ENCODE measurements around the gene ARHGEF37.
"Not testable (repeated sequence)": the region's sequence is repeated elsewhere in the genome, so short reads cannot be mapped to it uniquely, and the experiment has no call there.

ARHGEF37 gene

DNA sequence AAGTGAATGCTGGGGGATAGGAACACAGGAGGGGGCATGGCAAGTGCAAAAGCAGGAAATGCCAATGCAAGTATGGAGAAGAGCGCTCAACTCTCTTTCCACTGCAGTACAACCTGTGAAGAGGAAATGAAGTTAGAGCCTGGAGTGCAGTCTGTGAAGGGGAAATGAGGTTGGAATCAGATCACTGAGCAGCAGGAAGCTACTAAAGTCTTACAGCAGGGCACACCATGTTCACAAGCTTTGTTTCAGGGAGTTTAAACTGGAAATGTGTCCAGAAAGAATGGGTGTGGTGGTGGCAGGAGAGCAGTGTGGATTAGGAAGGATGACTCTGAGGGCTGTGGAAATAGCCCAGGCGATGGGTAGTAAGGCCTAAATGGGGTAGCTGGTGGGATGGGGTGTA lies 15.4 kb downstream of the ARHGEF37 start:
- H3K27ac ChIP-seq, result no peak overlapping the region
- no peak for TF ChIP-seq ZFX (IDR thresholded peaks at IDR 0.05)
- TF ChIP-seq, protein P1, sequence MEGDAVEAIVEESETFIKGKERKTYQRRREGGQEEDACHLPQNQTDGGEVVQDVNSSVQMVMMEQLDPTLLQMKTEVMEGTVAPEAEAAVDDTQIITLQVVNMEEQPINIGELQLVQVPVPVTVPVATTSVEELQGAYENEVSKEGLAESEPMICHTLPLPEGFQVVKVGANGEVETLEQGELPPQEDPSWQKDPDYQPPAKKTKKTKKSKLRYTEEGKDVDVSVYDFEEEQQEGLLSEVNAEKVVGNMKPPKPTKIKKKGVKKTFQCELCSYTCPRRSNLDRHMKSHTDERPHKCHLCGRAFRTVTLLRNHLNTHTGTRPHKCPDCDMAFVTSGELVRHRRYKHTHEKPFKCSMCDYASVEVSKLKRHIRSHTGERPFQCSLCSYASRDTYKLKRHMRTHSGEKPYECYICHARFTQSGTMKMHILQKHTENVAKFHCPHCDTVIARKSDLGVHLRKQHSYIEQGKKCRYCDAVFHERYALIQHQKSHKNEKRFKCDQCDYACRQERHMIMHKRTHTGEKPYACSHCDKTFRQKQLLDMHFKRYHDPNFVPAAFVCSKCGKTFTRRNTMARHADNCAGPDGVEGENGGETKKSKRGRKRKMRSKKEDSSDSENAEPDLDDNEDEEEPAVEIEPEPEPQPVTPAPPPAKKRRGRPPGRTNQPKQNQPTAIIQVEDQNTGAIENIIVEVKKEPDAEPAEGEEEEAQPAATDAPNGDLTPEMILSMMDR (conservative IDR thresholded peaks at IDR 0.05), result no peak

DNA sequence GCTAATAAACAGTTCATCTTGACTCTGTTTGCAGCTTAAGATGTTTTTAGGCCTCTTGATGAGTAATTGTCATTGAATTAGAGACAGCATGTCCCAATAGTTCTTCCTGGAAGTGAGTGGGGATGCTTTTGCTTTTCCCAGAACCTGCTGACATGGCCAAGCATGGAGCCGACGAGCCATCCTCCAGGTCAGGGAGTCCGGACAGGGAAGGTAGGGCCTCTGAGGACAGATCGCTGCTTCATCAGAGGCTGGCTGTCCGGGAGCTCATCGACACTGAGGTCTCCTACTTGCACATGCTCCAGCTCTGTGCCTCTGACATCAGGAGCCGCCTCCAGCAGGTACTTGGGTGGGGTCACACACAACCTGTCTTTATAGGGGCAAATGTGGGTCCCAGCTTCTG lies 16.3 kb downstream of the ARHGEF37 start:
- no peak for TF ChIP-seq ZFX (IDR thresholded peaks at IDR 0.05)
- H3K27ac ChIP-seq, result no peak overlapping the region

DNA sequence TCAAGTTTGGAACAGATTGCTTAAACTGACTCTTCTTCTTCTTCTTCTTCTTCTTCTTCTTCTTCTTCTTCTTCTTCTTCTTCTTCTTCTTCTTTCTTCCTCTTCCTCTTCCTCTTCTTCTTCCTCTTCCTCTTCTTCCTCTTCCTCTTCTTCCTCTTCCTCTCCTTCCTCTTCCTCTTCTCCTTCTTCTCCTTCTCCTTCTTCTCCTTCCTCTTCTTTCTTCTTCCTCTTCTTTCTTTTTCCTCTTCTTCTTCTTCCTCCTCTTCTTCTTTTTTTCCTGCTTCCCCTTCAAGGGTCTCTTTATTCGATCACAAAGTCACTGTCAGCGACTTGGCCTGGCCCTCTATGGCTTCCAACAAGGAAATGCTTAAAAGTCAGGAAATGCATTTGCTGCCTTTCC lies 16.9 kb downstream of the ARHGEF37 start:
- not testable (repeated sequence) for H3K27ac ChIP-seq

- H3K27ac ChIP-seq, result no peak overlapping the region
- TF ChIP-seq, protein P1 (conservative IDR thresholded peaks at IDR 0.05), result no peak
- no peak for TF ChIP-seq ZFX (IDR thresholded peaks at IDR 0.05)
Observed at GRCh38 chr5:149598966-149599365, 17.7 kb downstream of the ARHGEF37 start.

GRCh38 chr5:149599375-149599774 lies 18.1 kb downstream of the ARHGEF37 start:
- H3K27ac ChIP-seq, result no peak overlapping the region
- no peak for TF ChIP-seq ZFX (IDR thresholded peaks at IDR 0.05)
- TF ChIP-seq, protein P1 (conservative IDR thresholded peaks at IDR 0.05), result no peak

- no peak for TF ChIP-seq ZFX (IDR thresholded peaks at IDR 0.05)
- TF ChIP-seq, protein P1 (conservative IDR thresholded peaks at IDR 0.05), result no peak
- H3K27ac ChIP-seq, result peak overlapping the region; percentile 38
Observed at GRCh38 chr5:149600932-149601331, 19.6 kb downstream of the ARHGEF37 start.

DNA sequence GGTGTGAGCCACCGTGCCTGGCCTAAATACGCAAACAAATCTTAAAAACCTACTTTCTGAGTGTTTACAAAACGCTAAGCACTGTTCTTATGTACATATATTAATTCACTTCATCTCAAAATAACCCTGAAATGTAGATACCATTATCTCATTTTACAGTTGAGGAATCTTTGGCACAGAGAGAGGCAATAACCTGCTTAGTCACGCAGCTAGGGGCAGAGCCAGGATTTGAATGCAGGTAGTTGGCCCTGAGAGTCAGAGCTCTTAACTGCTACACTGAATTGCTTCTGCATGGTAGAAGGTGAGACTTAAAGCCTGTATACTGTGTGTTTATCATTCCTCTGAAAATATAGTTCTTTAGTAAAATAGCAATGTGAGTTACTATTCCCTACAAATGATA lies 21.9 kb downstream of the ARHGEF37 start:
- TF ChIP-seq ZFX (IDR thresholded peaks at IDR 0.05), result no peak
- TF ChIP-seq, protein P1 (conservative IDR thresholded peaks at IDR 0.05), result no peak
- peak overlapping the region; percentile 51 for H3K27ac ChIP-seq

DNA sequence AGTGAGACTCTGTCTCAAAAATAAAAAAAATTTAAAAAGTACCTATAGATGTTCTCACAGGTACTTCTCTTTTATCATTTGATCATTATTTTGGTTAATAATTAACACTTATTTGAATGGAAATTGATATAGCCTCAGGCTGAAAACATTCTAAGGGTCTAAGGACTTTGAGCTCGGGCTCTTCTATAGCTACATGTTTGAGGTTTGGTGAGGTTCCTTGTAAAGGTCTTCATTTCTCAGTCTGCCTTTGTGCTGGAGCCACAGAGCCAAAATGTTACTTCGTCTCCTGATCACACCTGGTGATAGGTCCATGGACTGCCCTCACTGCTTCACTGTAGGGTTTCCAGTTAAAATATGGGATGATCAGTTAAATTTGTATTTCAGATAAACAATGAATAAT lies 22.6 kb downstream of the ARHGEF37 start:
- peak overlapping the region; percentile 51 for H3K27ac ChIP-seq
- TF ChIP-seq, protein P1 (conservative IDR thresholded peaks at IDR 0.05), result no peak
- TF ChIP-seq ZFX (IDR thresholded peaks at IDR 0.05), result no peak

DNA sequence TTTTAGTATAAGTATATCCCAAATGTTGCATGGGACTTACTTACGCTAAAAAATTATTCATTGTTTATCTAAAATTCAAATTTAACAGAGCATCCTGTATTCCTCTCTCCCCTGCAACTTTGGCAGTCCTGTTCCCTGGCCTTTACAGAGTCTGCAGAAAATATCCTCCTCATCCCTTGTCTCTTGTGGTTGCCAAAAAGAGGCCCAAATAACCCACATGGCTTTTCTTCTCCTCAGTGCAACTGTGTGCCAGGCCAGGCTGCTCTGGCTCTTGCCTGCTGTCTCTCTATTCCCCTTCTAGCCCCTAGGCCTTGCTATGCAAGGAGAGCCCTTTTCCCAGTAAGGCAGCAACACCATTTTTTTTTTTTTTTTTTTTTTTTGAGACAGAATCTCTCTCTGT lies 23.0 kb downstream of the ARHGEF37 start:
- H3K27ac ChIP-seq, result peak overlapping the region; percentile 10
- TF ChIP-seq, protein P1 (conservative IDR thresholded peaks at IDR 0.05), result no peak
- no peak for TF ChIP-seq ZFX (IDR thresholded peaks at IDR 0.05)
